Measurements from ENCODE around the gene TVP23A.

Gene TVP23A

DNA sequence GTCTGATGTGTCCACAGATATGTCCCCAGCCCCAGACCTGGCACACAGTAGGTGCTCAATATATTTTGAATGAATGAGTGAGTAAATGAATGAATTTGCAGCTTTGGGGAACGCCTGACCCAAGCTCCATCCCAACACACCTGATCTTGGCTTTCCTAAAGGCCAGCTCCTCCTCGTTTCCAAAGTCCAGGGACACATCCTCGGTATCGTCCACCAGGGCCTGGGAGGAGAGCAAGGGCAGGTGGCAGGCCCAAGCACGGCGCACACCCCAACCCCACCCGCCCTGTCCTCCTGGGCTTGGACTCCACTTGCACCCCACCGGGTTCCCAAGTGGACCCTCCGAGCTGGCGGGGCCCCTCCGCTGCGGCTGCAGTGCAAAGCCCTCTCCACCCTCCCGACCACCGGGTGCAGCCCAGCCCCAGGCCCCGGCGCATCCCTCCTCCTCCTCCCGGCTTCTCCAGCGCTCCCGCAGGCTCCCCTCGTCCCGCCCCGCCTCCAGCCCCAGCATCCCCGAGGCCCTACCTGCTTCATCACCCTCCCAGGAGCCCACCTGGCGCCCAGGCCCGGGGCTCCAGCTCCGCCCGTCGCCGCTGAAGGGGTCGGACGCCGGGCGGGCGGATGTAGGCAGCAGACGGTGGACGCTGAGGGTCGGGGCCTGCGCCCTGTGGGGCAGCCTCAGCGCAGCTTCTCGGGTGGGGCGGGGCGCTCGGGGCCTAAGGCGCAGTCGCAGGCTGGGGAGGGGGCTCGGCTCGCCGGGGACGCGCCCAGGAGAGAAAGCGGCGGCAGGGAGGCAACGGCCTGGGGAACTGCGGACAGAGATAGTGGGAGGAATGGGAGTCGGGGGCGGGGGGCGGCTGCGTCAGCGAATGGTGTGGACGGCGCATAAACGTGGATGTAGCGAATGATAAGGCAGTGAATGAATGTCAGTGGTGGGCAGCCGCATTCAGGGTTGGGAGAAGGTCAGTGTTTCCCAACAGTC, at the start of gene TVP23A:
Gene TVP23A (minus strand): TSS at position 832 of the 979 bp plus-strand sequence. CDS start 301 bp downstream, at position 531.
- DNase-seq: no peak

GRCh38 chr16:10868104-10868595, 49.6 kb upstream of the TVP23A start:
- DNase-seq: no peak

GRCh38 chr16:10867199-10867598, 48.6 kb upstream of the TVP23A start:
- no peak for DNase-seq

- DNase-seq: no peak
These were observed 47.7 kb upstream of the TVP23A start for GRCh38 chr16:10865991-10866966.

GRCh38 chr16:10862438-10862837, 43.8 kb upstream of the TVP23A start:
- no peak for DNase-seq

DNA sequence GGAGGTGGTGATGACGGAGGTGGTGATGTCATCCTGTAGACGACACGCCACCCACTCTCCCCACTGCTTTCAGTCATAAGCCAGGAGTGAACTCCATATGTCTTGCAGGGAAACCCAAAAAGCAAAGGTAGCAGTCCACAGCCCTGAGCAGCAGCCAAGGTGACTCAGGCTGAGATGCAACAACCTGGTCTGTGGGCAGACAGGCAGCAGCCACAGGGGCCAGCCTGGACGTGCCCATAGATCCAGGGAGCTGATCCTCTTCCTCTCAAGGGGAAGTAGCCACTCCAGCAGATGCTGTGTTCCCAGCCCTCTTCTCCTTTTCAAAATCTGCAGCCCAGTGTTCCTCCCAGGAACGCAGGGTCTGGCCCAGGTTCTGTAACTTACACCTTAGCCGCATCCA, 41.1 kb upstream of the TVP23A start:
- DNase-seq: no peak

DNA sequence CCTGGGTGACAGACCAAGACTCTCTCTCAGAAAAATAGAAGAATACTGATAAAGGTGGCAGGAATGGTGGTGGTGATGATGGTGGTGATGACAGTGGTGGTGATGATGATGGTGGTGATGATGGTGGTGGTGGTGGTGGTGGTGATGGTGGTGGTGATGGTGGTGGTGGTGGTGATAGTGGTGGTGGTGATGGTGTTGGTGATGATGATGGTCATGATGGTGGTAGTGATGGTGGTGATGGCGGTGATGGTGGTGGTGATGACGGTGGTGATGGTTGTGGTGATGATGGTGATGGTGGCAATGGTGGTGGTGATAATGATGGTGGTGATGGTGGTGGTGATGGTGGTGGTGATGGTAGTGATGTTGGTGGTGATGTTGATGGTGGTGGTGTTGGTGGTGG, 40.4 kb upstream of the TVP23A start:
- no peak for DNase-seq

DNA sequence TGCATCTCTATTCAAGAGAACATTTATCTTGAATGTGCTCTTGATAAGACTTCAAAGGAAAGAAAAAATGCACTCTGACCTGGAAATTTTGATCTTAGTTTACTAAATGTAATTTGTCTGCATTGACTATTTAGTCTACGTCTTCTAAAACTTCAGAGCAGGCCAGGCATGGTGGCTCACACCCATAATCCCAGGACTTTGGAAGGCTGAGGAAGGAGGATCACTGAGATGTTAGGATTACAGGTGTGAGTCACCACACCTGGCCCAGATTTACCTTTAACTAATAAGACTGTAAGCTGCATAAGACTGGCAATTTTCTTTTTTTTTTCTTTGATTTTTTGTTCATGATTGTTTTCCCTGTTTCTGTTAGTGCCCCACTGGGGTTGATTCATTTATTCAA, 39.6 kb upstream of the TVP23A start:
- no peak for DNase-seq

DNA sequence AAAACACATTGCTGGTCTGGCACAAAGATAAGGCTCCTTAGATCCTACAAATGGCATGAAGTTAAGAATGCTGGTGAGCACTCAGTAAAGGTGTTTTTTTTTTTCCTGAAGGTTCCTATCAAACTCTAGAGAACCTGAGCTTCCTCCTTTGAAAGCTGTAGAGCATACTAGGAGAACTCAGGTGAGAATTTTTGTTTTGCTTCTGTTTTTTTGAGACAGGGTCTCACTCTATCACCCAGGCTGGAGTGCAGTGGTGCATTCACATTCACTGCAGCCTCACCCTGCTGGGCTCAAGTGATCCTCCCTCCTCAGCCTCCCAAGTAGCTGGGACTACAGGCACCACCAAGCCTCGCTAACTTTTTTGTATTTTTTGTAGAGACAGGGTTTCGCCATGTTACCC, 37.4 kb upstream of the TVP23A start:
- DNase-seq: no peak

DNA sequence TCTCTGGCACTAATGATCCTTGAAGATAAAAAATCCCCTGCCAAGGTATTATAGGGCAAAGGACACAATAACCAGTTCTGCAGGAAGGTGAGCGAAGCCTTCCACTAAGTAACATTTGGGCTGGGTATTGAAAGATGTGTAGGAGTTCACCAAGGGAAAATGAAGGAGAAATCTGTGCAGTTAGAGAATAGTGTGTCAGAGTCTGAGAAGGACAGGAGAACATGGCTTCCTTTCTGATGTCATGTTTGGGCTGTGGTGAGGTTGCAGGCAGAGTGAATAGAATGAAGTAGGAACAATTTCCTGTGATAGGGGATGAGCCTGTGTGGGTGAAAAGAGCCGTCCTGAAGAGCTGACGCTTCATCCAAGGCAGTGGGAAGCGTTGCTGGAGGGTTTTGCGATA, 34.4 kb upstream of the TVP23A start:
- no peak for DNase-seq

- no peak for DNase-seq
These were observed 33.7 kb upstream of the TVP23A start for GRCh38 chr16:10852286-10852685.

DNA sequence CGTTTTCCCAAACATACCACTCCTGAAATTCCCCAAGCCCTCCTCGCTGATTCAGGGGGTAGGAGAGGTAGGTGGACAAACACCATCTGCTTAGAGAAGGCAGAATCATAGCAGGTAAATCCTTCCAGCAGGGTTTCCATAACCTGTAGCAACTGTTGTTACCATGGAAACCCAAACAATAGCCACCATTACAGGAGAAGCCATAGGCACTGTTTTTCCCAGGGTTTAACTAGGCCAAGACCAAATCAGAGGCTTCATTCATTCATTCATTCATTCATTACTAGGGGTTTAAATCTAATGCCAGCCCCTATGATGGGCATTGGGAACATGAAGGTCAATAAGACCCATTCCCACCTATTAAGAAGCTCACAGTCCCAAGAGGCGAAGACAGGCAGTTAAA, 32.9 kb upstream of the TVP23A start:
- DNase-seq: no peak

- no peak for DNase-seq
These were observed 31.9 kb upstream of the TVP23A start for GRCh38 chr16:10850478-10850850.

DNA sequence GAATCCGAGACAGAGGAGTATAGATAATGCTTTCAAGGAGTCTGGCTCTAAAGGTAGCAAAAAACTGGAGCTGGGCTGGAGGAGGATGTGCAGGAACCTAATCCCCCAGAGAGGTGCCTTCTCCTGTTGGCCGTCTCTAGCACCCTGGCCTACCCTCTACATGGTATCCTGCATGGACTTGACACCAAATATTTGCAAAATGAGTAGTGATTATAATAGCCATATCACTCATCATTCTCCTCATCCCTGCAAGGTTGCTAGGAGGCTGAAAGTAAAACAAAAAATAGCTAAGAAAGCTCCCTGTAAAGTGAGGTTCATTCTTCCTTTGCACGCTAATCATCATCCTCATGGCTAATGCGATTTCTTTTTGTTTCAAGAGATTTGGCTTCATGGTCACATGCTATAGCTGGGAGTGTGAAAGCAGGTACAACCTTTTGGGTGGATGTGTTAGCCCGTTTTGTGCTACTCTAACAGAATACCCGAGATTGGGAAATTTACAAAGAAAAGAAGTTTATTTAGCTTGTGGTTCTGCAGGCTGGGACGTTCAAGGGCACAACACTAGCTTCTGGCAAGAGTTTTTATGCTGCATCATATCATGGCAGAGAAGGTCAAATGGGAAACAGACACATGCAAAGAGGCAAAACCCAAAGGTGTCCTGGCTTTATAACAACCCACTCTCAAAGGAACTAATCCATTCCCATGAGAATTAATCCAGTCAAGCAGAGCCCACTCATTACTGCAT, 31.3 kb upstream of the TVP23A start:
- DNase-seq: no peak

GRCh38 chr16:10847176-10847575, 28.6 kb upstream of the TVP23A start:
- DNase-seq: no peak

DNA sequence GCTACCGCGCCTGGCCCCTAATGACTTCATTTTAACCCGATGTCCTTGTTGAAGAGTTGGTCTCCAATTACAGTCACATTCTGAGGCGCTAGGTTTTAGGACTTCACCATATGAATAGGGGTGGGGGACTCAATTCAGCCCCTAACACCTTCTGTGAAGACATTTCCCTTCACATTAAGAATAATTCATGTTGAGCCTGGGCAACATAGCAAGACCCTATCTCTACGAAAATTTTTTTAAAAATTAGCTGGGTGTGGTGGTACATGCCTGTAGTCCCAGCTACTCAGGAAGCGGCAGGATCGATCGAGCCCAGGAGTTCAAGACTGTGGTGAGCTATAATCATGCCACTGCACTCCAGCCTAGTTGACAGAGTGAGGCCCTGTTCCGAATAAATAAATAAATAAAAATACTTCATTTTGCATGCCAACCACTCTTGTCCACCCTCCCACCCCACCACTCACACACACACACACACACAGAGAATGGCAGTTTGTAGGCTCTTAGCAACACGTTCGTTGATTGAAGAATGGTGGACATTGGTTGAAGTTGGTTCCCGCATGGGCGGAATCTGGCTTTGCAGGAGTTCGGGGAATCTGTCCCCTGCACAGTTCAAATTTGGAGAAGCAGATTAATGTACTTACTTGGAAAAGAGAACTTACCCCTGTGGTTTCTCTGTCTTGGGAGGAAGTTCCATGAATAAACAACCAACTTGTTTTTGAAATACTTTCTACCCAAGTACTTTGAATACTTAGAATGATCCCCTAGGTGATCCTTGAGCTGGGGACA, 27.8 kb upstream of the TVP23A start:
- no peak for DNase-seq

GRCh38 chr16:10840703-10841102, 22.1 kb upstream of the TVP23A start:
- DNase-seq: no peak

- no peak for DNase-seq
These were observed 20.7 kb upstream of the TVP23A start for GRCh38 chr16:10839279-10839666.

- no peak for DNase-seq
These were observed 20.2 kb upstream of the TVP23A start for GRCh38 chr16:10838621-10839278.

DNA sequence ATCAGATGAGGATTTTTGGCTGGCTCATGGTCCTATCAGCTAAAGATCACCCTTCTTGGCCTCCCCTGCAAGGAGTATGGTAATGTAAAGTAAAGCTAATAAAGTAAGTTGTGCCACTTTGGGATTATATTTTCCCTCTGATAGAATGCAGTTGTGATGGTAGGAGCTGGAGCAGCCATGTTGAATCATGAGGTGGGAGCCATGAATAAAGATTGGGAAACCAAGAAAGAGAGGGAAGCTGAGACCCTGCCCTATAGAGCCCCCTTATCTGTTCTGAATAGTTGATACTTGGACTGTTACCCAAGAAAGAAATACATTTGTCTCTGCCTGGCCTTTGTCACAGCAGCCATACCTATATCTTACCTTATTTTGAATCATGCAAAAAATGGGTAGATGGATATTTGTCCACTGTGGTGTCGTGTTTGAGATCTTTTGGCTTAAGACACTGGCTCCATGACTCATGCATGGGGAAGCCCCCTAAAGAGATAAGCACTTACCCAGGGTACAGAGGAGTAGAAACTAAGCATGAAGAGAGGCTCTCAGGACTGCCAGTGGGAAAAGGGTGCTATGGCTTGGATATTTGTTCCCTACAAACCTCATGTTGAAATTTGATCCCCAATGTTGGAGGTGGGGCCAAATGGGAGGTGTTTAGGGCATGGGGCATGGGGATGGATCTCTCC, 17.7 kb upstream of the TVP23A start:
- DNase-seq: no peak
